Peyer's patch (tissue), 4 donors: ENCODE data around the gene ZNF480. TPM values are rescaled to one million over a fixed set of nuclear protein-coding genes. Genes with fewer than 3 reads are reported as not detected.

Experiments
- DNase-seq, 3 donors: peaks; one replicate each; pipeline ENCODE4 v3.0.0-alpha.2; 2017 to 2019
- H3K27ac ChIP-seq, 4 donors: fragments of 200-600 bp; sonication (generic); one replicate each; pipeline ENCODE4 v1.5.1; 2016 to 2019
- H3K27me3 ChIP-seq, 2 donors: fragments of 200-600 bp; sonication (generic); one replicate each; pipeline ENCODE4 v1.5.1; 2019
- H3K36me3 ChIP-seq, 3 donors: fragments of 200-600 bp; sonication (generic); one replicate each; pipeline ENCODE4 v1.5.1; 2016 to 2019
- H3K4me1 ChIP-seq, 4 donors: fragments of 200-600 bp; sonication (generic); one replicate each; pipeline ENCODE4 v1.5.1; 2016 to 2019
- H3K4me3 ChIP-seq, 4 donors: fragments of 200-600 bp; sonication (generic); 1 replicate in 3 of 4; 2 replicates in 1 of 4; pipeline ENCODE4 v1.5.1; 2016 to 2019; ENCODE audit warnings: mild to moderate bottlenecking in 1 of 4
- H3K9me3 ChIP-seq, 4 donors: fragments of 200-600 bp; sonication (generic); one replicate each; pipeline ENCODE4 v1.5.1; 2016 to 2019; ENCODE audit warnings: mild to moderate bottlenecking in 1 of 4
- CTCF ChIP-seq, 6 experiments: fragments of 450-650 bp in 4 of 6; fragments of 200-600 bp in 2 of 6; sonication (generic) in 1 of 6; IDR thresholded peaks; one replicate each; pipeline ENCODE4 v1.5.1; 2017 to 2019; ENCODE audit warnings: antibody characterized with exemption in 6 of 6, mild to moderate bottlenecking in 3 of 6, moderate library complexity in 1 of 6
- POLR2A ChIP-seq, 2 donors: fragments of 450-650 bp; IDR thresholded peaks; one replicate each; pipeline ENCODE4 v1.5.1; 2017; ENCODE audit warnings: antibody characterized with exemption in 2 of 2, mild to moderate bottlenecking in 2 of 2, moderate library complexity in 2 of 2
- total RNA-seq, 4 donors: library from RNA; depleted of rRNA; stranded (reverse); fragments of >200 nt; gene quantifications; one replicate each; pipeline ENCODE4 v1.1.0, GENCODE V29; 2016

ZNF480 gene
- total RNA-seq, 4 donors from 2014 or later, result 6.0 to 19.8 (median 12.5) TPM

- TF ChIP-seq CTCF (IDR thresholded peaks at IDR 0.05), result no peak
- no peak for TF ChIP-seq POLR2A (IDR thresholded peaks at IDR 0.05)
- DNase-seq, result no peak
Measured at GRCh38 chr19:52270266-52270885, 26.6 kb upstream of the ZNF480 start.

GRCh38 chr19:52273301-52273700 is 23.7 kb upstream of the ZNF480 start:
- no peak overlapping the region for H3K4me3 ChIP-seq
- H3K27ac ChIP-seq, result no peak overlapping the region
- H3K4me1 ChIP-seq, result peaks cover 0 to 11% (median 0%) of the 10 kb centered on the region in 4 donors
- no peak for TF ChIP-seq CTCF (IDR thresholded peaks at IDR 0.05)
- no peak for TF ChIP-seq POLR2A (IDR thresholded peaks at IDR 0.05)
- peaks cover 0 to 16% (median 0%) of the 10 kb centered on the region in 3 donors for H3K36me3 ChIP-seq
- no peaks in the 10 kb centered on the region for H3K9me3 ChIP-seq
- H3K27me3 ChIP-seq, result no peaks in the 10 kb centered on the region
- DNase-seq, result no peak

More at GRCh38 chr19:52270266-52270885, 26.6 kb upstream of the ZNF480 start:
- H3K27me3 ChIP-seq, result no peaks in the 10 kb centered on the region
- H3K9me3 ChIP-seq, result peaks cover 0 to 3% (median 0%) of the 10 kb centered on the region in 4 donors
- peaks cover 0 to 7% (median 0%) of the 10 kb centered on the region in 3 donors for H3K36me3 ChIP-seq
- peaks cover 0 to 11% (median 0%) of the 10 kb centered on the region in 4 donors for H3K4me1 ChIP-seq
- H3K27ac ChIP-seq, result peak overlapping the region; percentile 90 to 99 (median 92)
- H3K4me3 ChIP-seq, result peak overlapping the region; percentile 83 to 99 (median 90)

- H3K36me3 ChIP-seq, result peaks cover 0 to 16% (median 0%) of the 10 kb centered on the region in 3 donors
- H3K4me3 ChIP-seq, result no peak overlapping the region
- TF ChIP-seq CTCF (IDR thresholded peaks at IDR 0.05) (no peak), POLR2A (IDR thresholded peaks at IDR 0.05) (no peak)
- no peaks in the 10 kb centered on the region for H3K27me3 ChIP-seq
- DNase-seq, result no peak
- H3K4me1 ChIP-seq, result peaks cover 0 to 11% (median 0%) of the 10 kb centered on the region in 4 donors
- no peak overlapping the region for H3K27ac ChIP-seq
- H3K9me3 ChIP-seq, result no peaks in the 10 kb centered on the region
Measured at GRCh38 chr19:52274191-52274590, 22.8 kb upstream of the ZNF480 start.

GRCh38 chr19:52275988-52276387 is 21.0 kb upstream of the ZNF480 start:
- DNase-seq, result no peak
- Histone ChIP-seq H3K4me1 (peaks cover 0 to 6% (median 0%) of the 10 kb centered on the region in 4 donors), H3K36me3 (peaks cover 0 to 16% (median 0%) of the 10 kb centered on the region in 3 donors), H3K9me3 (peaks cover 0 to 8% (median 0%) of the 10 kb centered on the region in 4 donors), H3K27me3 (no peaks in the 10 kb centered on the region), H3K4me3 (no peak overlapping the region), H3K27ac (no peak overlapping the region)
- no peak for TF ChIP-seq POLR2A (IDR thresholded peaks at IDR 0.05)
- no peak for TF ChIP-seq CTCF (IDR thresholded peaks at IDR 0.05)

GRCh38 chr19:52277471-52277870 is 19.5 kb upstream of the ZNF480 start:
- TF ChIP-seq POLR2A (IDR thresholded peaks at IDR 0.05), result no peak
- no peak for TF ChIP-seq CTCF (IDR thresholded peaks at IDR 0.05)
- H3K9me3 ChIP-seq, result peaks cover 0 to 8% (median 0%) of the 10 kb centered on the region in 4 donors

More at GRCh38 chr19:52277471-52277870, 19.5 kb upstream of the ZNF480 start:
- Histone ChIP-seq H3K4me3 (no peak overlapping the region), H3K27ac (no peak overlapping the region), H3K36me3 (peaks cover 0 to 21% (median 0%) of the 10 kb centered on the region in 3 donors), H3K4me1 (no peaks in the 10 kb centered on the region), H3K27me3 (no peaks in the 10 kb centered on the region)
- no peak for DNase-seq
